Measurements from ENCODE around the gene LRP10.
"Not testable (repeated sequence)": the region's sequence is repeated elsewhere in the genome, so short reads cannot be mapped to it uniquely, and the experiment has no call there.

The LRP10 gene

GRCh38 chr14:22845821-22846625, 25.5 kb upstream of the LRP10 start:
- Histone ChIP-seq H3K36me3 (ENCODE audit: control insufficient read depth, insufficient read depth, low read length) (peaks cover 37% of the 10 kb centered on the region), H3K27me3 (ENCODE audit: control insufficient read depth, insufficient read depth, low read length) (no peaks in the 10 kb centered on the region), H3K4me3 (ENCODE audit: low read length) (no peak overlapping the region), H3K9me3 (ENCODE audit: control insufficient read depth, low read length) (no peaks in the 10 kb centered on the region), H3K9ac (ENCODE audit: low read length) (no peak overlapping the region), H3K4me1 (ENCODE audit: control insufficient read depth, insufficient read depth, low read length) (peaks cover 29% of the 10 kb centered on the region)

- Histone ChIP-seq H3K9ac (ENCODE audit: low read length) (no peak overlapping the region), H3K9me3 (ENCODE audit: control insufficient read depth, low read length) (no peaks in the 10 kb centered on the region), H3K27me3 (ENCODE audit: control insufficient read depth, insufficient read depth, low read length) (no peaks in the 10 kb centered on the region), H3K36me3 (ENCODE audit: control insufficient read depth, insufficient read depth, low read length) (peaks cover 32% of the 10 kb centered on the region), H3K4me1 (ENCODE audit: control insufficient read depth, insufficient read depth, low read length) (peaks cover 37% of the 10 kb centered on the region), H3K4me3 (ENCODE audit: low read length) (no peak overlapping the region)
These were observed 24.7 kb upstream of the LRP10 start for GRCh38 chr14:22846811-22847307.

- peaks cover 22% of the 10 kb centered on the region for H3K36me3 ChIP-seq (ENCODE audit: control insufficient read depth, insufficient read depth, low read length)
- no peak overlapping the region for H3K4me3 ChIP-seq (ENCODE audit: low read length)
- no peaks in the 10 kb centered on the region for H3K9me3 ChIP-seq (ENCODE audit: control insufficient read depth, low read length)
- no peak overlapping the region for H3K9ac ChIP-seq (ENCODE audit: low read length)
- peaks cover 46% of the 10 kb centered on the region for H3K4me1 ChIP-seq (ENCODE audit: control insufficient read depth, insufficient read depth, low read length)
- no peaks in the 10 kb centered on the region for H3K27me3 ChIP-seq (ENCODE audit: control insufficient read depth, insufficient read depth, low read length)
These were observed 23.7 kb upstream of the LRP10 start for GRCh38 chr14:22847661-22848341.

GRCh38 chr14:22848351-22849164, 23.0 kb upstream of the LRP10 start:
- Histone ChIP-seq H3K4me1 (ENCODE audit: control insufficient read depth, insufficient read depth, low read length) (peaks cover 54% of the 10 kb centered on the region), H3K9ac (ENCODE audit: low read length) (no peak overlapping the region)

GRCh38 chr14:22849212-22849819, 22.2 kb upstream of the LRP10 start:
- Histone ChIP-seq H3K9ac (ENCODE audit: low read length) (no peak overlapping the region), H3K4me1 (ENCODE audit: control insufficient read depth, insufficient read depth, low read length) (peaks cover 56% of the 10 kb centered on the region), H3K9me3 (ENCODE audit: control insufficient read depth, low read length) (no peaks in the 10 kb centered on the region), H3K4me3 (ENCODE audit: low read length) (no peak overlapping the region), H3K27me3 (ENCODE audit: control insufficient read depth, insufficient read depth, low read length) (no peaks in the 10 kb centered on the region), H3K36me3 (ENCODE audit: control insufficient read depth, insufficient read depth, low read length) (peaks cover 12% of the 10 kb centered on the region)

More at GRCh38 chr14:22848351-22849164, 23.0 kb upstream of the LRP10 start:
- Histone ChIP-seq H3K4me3 (ENCODE audit: low read length) (no peak overlapping the region), H3K9me3 (ENCODE audit: control insufficient read depth, low read length) (no peaks in the 10 kb centered on the region), H3K27me3 (ENCODE audit: control insufficient read depth, insufficient read depth, low read length) (no peaks in the 10 kb centered on the region), H3K36me3 (ENCODE audit: control insufficient read depth, insufficient read depth, low read length) (peaks cover 15% of the 10 kb centered on the region)

- peaks cover 59% of the 10 kb centered on the region for H3K4me1 ChIP-seq (ENCODE audit: control insufficient read depth, insufficient read depth, low read length)
- no peaks in the 10 kb centered on the region for H3K27me3 ChIP-seq (ENCODE audit: control insufficient read depth, insufficient read depth, low read length)
- H3K36me3 ChIP-seq (ENCODE audit: control insufficient read depth, insufficient read depth, low read length) = peaks cover 1% of the 10 kb centered on the region
- no peak overlapping the region for H3K4me3 ChIP-seq (ENCODE audit: low read length)
- H3K9ac ChIP-seq (ENCODE audit: low read length) = peak overlapping the region; percentile 40
- H3K9me3 ChIP-seq (ENCODE audit: control insufficient read depth, low read length) = no peaks in the 10 kb centered on the region
These were observed 20.4 kb upstream of the LRP10 start for GRCh38 chr14:22850944-22851764.

GRCh38 chr14:22852178-22852577, 19.4 kb upstream of the LRP10 start:
- not testable (repeated sequence) for H3K9me3 ChIP-seq (ENCODE audit: control insufficient read depth, low read length); H3K36me3 ChIP-seq (ENCODE audit: control insufficient read depth, insufficient read depth, low read length); H3K4me3 ChIP-seq (ENCODE audit: low read length); H3K27me3 ChIP-seq (ENCODE audit: control insufficient read depth, insufficient read depth, low read length)
- peak overlapping the region; percentile 71 for H3K9ac ChIP-seq (ENCODE audit: low read length)
- H3K4me1 ChIP-seq (ENCODE audit: control insufficient read depth, insufficient read depth, low read length) = peaks cover 50% of the 10 kb centered on the region

GRCh38 chr14:22852599-22852939, 19.0 kb upstream of the LRP10 start:
- H3K4me3 ChIP-seq (ENCODE audit: low read length) = peak overlapping the region; percentile 46
- H3K36me3 ChIP-seq (ENCODE audit: control insufficient read depth, insufficient read depth, low read length) = no peaks in the 10 kb centered on the region
- H3K9ac ChIP-seq (ENCODE audit: low read length) = peak overlapping the region; percentile 71
- peaks cover 50% of the 10 kb centered on the region for H3K4me1 ChIP-seq (ENCODE audit: control insufficient read depth, insufficient read depth, low read length)
- no peaks in the 10 kb centered on the region for H3K9me3 ChIP-seq (ENCODE audit: control insufficient read depth, low read length)
- H3K27me3 ChIP-seq (ENCODE audit: control insufficient read depth, insufficient read depth, low read length) = no peaks in the 10 kb centered on the region

GRCh38 chr14:22852940-22853767, 18.4 kb upstream of the LRP10 start:
- no peaks in the 10 kb centered on the region for H3K9me3 ChIP-seq (ENCODE audit: control insufficient read depth, low read length)
- no peaks in the 10 kb centered on the region for H3K36me3 ChIP-seq (ENCODE audit: control insufficient read depth, insufficient read depth, low read length)
- H3K4me1 ChIP-seq (ENCODE audit: control insufficient read depth, insufficient read depth, low read length) = peaks cover 45% of the 10 kb centered on the region
- H3K4me3 ChIP-seq (ENCODE audit: low read length) = peak overlapping the region; percentile 46
- H3K27me3 ChIP-seq (ENCODE audit: control insufficient read depth, insufficient read depth, low read length) = no peaks in the 10 kb centered on the region
- peak overlapping the region; percentile 71 for H3K9ac ChIP-seq (ENCODE audit: low read length)

- H3K9ac ChIP-seq (ENCODE audit: low read length); H3K4me3 ChIP-seq (ENCODE audit: low read length); H3K27me3 ChIP-seq (ENCODE audit: control insufficient read depth, insufficient read depth, low read length); H3K9me3 ChIP-seq (ENCODE audit: control insufficient read depth, low read length); H3K36me3 ChIP-seq (ENCODE audit: control insufficient read depth, insufficient read depth, low read length): not testable (repeated sequence)
- peaks cover 37% of the 10 kb centered on the region for H3K4me1 ChIP-seq (ENCODE audit: control insufficient read depth, insufficient read depth, low read length)
These were observed 17.2 kb upstream of the LRP10 start for GRCh38 chr14:22854296-22854695.

All from mucosa of stomach (tissue), 1 donor.